ENCODE results near the gene INPP4B. TPM values are rescaled to one million over a fixed set of nuclear protein-coding genes. Genes with fewer than 3 reads are reported as not detected.

Gene INPP4B
- total RNA-seq, 2 experiments from 2014 or later, result 42.9 to 44.0 TPM

- POLR2A ChIA-PET, result no interaction called here
Measured at GRCh38 chr4:142041788-142042187, 804.3 kb downstream of the INPP4B start.

GRCh38 chr4:142040043-142040442, 806.1 kb downstream of the INPP4B start:
- ChIA-PET POLR2A (no interaction called here), CTCF (no interaction called here)

More at GRCh38 chr4:142041788-142042187, 804.3 kb downstream of the INPP4B start:
- CTCF ChIA-PET, result no interaction called here

GRCh38 chr4:142036795-142037583, 809.1 kb downstream of the INPP4B start:
- ChIA-PET CTCF (no interaction called here), POLR2A (no interaction called here)

GRCh38 chr4:142035566-142035965, 810.5 kb downstream of the INPP4B start:
- CTCF ChIA-PET, result no interaction called here
- POLR2A ChIA-PET, result no interaction called here

GRCh38 chr4:142034101-142034500, 812.0 kb downstream of the INPP4B start:
- ChIA-PET CTCF (no interaction called here), POLR2A (no interaction called here)

GRCh38 chr4:142030010-142030409, 816.1 kb downstream of the INPP4B start:
- CTCF ChIA-PET, result no interaction called here
- POLR2A ChIA-PET, result no interaction called here

GRCh38 chr4:142021761-142022160, 824.3 kb downstream of the INPP4B start:
- POLR2A ChIA-PET, result no interaction called here
- CTCF ChIA-PET, result no interaction called here

GRCh38 chr4:142021181-142021580, 824.9 kb downstream of the INPP4B start:
- CTCF ChIA-PET, result no interaction called here
- POLR2A ChIA-PET, result no interaction called here

GRCh38 chr4:142016031-142016430, 830.1 kb downstream of the INPP4B start:
- POLR2A ChIA-PET, result no interaction called here
- CTCF ChIA-PET, result no interaction called here

GRCh38 chr4:142009751-142010150, 836.4 kb downstream of the INPP4B start:
- POLR2A ChIA-PET, result no interaction called here
- CTCF ChIA-PET, result no interaction called here

GRCh38 chr4:142005519-142005918, 840.6 kb downstream of the INPP4B start:
- POLR2A ChIA-PET, result no interaction called here
- CTCF ChIA-PET, result no interaction called here

- POLR2A ChIA-PET, result no interaction called here
- CTCF ChIA-PET, result no interaction called here
Measured at GRCh38 chr4:141999446-142000143, 846.5 kb downstream of the INPP4B start.

GRCh38 chr4:141995056-141995455, 851.0 kb downstream of the INPP4B start:
- CTCF ChIA-PET, result no interaction called here
- POLR2A ChIA-PET, result no interaction called here

GRCh38 chr4:141977433-141977832, 868.7 kb downstream of the INPP4B start:
- CTCF ChIA-PET, result no interaction called here

More at GRCh38 chr4:141977433-141977832, 868.7 kb downstream of the INPP4B start:
- POLR2A ChIA-PET, result no interaction called here

Measured in activated CD8-positive, alpha-beta memory T cell treated with anti-CD3 and anti-CD28 coated beads for 36 hours (primary cell).